ENCODE results near the gene STK38. TPM values are rescaled to one million over a fixed set of nuclear protein-coding genes. Genes with fewer than 3 reads are reported as not detected.

Gene STK38
- total and polyA plus RNA-seq, 9 of the 15 experiments (the other 6 are each of a cell fraction or from before 2014, with no cell fraction given): 5.7 to 28.7 (median 19.5) TPM

DNA sequence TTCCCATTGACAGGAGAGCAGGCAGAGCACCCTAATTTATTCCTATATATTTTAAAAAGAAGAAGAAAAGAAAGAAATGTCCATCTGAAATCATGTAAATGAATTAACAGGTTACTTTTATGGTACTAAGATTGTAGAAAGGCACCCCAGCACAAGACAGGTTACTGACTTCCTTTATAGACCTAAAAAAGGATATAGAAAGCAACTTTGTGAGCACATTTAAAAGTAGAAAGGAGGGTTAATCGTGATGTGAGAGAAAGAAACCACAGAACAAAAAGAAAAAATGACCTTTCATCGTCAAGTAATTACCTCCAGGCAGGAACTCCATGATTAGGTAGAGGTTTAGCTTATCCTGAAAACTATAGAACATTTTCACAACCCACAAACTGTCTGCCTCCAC is 29.9 kb downstream of the STK38 start:
- no peak overlapping the region for H3K9ac ChIP-seq (ENCODE audit: insufficient read depth in 1 of 2, low read depth in 2 of 2, low read length in 2 of 2)
- no peaks in the 10 kb centered on the region for H3K79me2 ChIP-seq (ENCODE audit: control insufficient read depth, insufficient read depth, low read length)
- TF ChIP-seq CBX1 (IDR thresholded peaks at IDR 0.05; ENCODE audit: low read depth) (no peak), KLF10 (CRISPR knock-in tag; IDR thresholded peaks at IDR 0.05) (no peak), CTBP1 (IDR thresholded peaks at IDR 0.05; ENCODE audit: borderline replicate concordance) (no peak), FOXK1 (CRISPR knock-in tag; IDR thresholded peaks at IDR 0.05; ENCODE audit: borderline replicate concordance) (no peak), NUFIP1 (IDR thresholded peaks at IDR 0.05; ENCODE audit: partially characterized antibody) (no peak), MIER1 (IDR thresholded peaks at IDR 0.05; ENCODE audit: low read depth) (no peak)
- TF ChIP-seq, protein P1, sequence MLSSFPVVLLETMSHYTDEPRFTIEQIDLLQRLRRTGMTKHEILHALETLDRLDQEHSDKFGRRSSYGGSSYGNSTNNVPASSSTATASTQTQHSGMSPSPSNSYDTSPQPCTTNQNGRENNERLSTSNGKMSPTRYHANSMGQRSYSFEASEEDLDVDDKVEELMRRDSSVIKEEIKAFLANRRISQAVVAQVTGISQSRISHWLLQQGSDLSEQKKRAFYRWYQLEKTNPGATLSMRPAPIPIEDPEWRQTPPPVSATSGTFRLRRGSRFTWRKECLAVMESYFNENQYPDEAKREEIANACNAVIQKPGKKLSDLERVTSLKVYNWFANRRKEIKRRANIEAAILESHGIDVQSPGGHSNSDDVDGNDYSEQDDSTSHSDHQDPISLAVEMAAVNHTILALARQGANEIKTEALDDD (IDR thresholded peaks at IDR 0.05): no peak
- ChIA-PET POLR2A (interaction anchor here (1.0 to 1.2 kb wide), 4 partner anchors 9 to 76 kb away, joined by 3 read pairs; no protein-coding TSS in a partner anchor), CTCF (ENCODE audit: low intra/inter-chr PET ratio) (no interaction called here)
- no peaks in the 10 kb centered on the region for H3K27me3 ChIP-seq (ENCODE audit: control insufficient read depth in 2 of 2, insufficient read depth in 2 of 2, low read length in 2 of 2)
- intact Hi-C loops (cut with micrococcal nuclease): no loop called here
- in situ Hi-C loops (cut with MboI): no loop called here
- no peak overlapping the region for H2AFZ ChIP-seq (ENCODE audit: low read depth, low read length)
- no peaks in the 10 kb centered on the region for H3K9me3 ChIP-seq (replicated peaks; ENCODE audit: control insufficient read depth, insufficient read depth, low read depth, low read length)
- H3K27ac ChIP-seq (ENCODE audit: extremely low read depth, low read depth, low read length): no peak overlapping the region
- H3K4me3 ChIP-seq: no peak overlapping the region
- H3K9me1 ChIP-seq (ENCODE audit: control insufficient read depth, insufficient read depth, low read length): no peaks in the 10 kb centered on the region
- ATAC-seq (no peak), DNase-seq (ENCODE audit: extremely low read depth in 1 of 4, low spot score in 3 of 4) (no peak), FAIRE-seq (no peak)
- H4K20me1 ChIP-seq (replicated peaks; ENCODE audit: control insufficient read depth, insufficient read depth, low read length): no peaks in the 10 kb centered on the region
- 60% methylated on average over 2 of the region's 2 CpGs for WGBS (ENCODE audit: insufficient coverage, low coverage, missing lambda C conversion rate)
- H3K36me3 ChIP-seq (ENCODE audit: control insufficient read depth, insufficient read depth, low read length): peaks cover 63% of the 10 kb centered on the region
- BruUV-seq (replicated peaks): no TSS peak
- H3K4me2 ChIP-seq (ENCODE audit: insufficient read depth, low read length): no peak overlapping the region
- no peaks in the 10 kb centered on the region for H3K4me1 ChIP-seq (replicated peaks in 1 of 2; ENCODE audit: control insufficient read depth in 2 of 2, insufficient read depth in 2 of 2, low read length in 2 of 2)

Data from K562 (cell line).